GM21423 (cell line): ENCODE data around the gene COL10A1.

ENCODE experiments used
- ATAC-seq: cut with Tn5 transposase; IDR thresholded peaks from one replicate; pipeline ENCODE4 v1.9.1; 2021; ENCODE audit warnings: mild to moderate bottlenecking, moderate library complexity; ENCODE audit not compliant: unreplicated experiment

COL10A1 gene

DNA sequence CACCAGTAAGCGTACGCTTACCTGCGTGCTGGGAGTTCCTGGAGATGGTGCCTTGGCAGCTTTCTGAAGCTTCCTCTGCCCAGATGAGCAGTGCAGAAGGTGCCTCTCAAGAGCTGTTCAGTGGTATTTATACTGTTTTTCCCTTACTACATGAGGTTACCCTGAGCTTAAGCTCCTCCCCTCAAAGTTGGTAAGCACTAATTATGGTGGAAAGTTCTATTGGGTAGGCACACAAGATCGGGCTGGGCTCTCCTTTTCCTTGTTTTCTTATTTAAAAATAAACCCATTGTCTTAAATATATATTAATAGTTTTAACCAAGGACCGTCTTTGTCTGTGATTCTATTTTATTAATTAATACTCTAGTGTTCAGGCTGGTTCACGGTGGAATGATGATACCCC lies at the start of gene COL10A1:
COL10A1 (minus strand) TSS at position 101 of the 400 bp plus-strand sequence. CDS start 640 bp downstream, outside the sequence.
- no peak for ATAC-seq

DNA sequence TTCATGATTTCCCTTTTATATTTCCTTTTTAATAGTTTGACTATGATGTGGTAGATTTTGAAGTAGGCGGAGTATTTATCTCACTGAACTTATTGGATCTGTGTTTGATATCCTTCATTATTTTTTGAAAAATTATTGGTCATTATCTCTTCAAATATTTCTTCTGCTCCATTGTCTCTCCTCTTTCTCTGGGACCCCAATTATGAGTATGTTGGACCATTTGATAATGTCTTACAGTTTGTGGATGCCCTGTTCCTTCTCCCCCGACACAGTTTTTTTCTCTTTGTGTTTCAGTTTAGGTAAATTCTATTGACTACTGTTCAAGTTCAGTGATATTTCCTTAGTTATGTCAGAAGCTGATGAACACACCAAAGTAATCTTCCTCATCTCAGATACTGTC lies 49.4 kb upstream of the COL10A1 start:
- ATAC-seq, result no peak

DNA sequence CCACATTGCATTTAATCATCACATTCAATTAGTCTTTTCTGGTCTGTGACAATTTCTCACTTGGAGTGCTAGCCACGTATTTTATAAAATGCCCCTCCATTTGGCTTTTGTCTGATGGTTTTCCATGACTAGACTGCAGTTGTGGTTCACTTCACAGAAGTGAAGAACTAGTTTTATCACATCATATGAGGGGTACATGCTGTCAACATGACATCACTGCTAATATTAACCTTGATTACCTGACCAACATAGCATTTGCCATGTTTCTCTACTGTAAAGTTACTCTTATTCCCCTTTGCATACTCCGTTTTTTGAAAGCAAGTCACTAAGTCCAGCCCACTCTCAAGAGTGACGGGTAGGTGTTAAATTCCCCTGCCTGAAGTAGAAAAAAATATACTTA lies 48.0 kb upstream of the COL10A1 start:
- ATAC-seq, result no peak

DNA sequence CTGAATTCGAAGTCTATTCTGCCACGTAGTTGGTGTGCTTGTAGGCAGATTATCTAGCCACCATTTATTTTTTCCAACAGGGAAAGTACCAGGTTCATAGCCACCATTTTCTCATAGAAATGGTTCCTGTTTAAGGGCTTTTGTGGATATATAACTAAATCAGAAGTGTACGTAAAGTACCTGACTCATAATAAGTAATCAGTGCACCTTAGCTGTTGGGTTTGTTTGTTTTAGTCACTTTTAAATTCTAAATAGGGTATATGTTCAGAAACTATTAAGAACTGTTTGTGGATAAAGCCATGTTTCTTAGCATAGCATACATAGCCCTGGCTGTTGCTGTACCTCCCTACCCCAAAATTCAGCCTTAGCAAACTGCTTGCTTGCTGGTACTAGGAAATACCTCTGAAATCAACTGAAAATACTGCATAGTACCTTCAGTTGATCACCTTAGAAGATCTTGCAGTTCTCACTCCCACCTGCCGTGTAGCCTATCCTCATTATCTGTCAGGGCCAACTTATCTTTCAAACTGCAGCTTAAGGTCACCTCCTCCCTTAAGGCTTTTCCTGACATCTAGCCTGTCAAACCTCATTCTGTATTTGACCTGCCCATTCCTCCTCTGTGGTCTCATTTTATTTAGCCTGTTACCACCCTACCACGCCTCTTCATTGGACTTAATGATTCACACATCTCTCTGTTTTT lies 44.6 kb upstream of the COL10A1 start:
- ATAC-seq, result no peak

DNA sequence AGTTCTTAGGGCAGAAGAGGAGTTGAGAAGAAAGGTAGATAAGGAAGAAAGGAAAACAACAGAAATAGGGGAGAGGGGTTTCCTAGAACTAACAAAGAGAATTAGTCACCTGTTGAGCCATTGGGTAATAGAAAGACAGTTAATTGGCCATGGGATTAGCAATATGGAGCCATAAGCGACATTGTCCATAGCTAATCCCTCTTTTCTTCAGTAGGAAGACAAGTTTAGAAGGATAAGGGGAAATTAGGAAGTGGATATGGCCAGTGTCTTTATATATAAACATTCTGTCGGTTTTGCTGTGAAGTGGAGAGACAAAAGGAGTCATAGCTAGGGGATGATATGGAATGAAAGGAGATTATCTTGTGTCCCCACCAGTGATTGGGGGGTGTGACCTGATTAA lies 43.9 kb upstream of the COL10A1 start:
- ATAC-seq, result no peak

DNA sequence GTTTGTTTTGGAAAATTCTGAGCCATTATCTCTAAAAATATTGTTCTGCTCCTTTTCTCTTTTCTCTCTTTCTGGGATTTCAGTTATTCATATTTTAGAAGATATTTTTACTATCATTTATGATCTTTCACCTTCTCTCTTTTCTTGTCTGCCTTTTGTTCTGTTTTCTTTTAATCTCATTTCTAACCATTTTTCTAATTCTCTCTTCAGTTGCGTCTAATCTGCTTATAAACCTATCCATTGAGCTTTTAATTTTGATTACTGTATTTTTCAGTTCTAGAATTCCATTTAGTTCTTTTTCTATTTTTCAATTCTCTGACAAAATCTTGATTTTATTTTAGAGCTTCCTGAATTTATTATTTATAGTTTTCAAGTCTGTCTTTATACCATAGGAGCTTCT lies 42.2 kb upstream of the COL10A1 start:
- no peak for ATAC-seq

DNA sequence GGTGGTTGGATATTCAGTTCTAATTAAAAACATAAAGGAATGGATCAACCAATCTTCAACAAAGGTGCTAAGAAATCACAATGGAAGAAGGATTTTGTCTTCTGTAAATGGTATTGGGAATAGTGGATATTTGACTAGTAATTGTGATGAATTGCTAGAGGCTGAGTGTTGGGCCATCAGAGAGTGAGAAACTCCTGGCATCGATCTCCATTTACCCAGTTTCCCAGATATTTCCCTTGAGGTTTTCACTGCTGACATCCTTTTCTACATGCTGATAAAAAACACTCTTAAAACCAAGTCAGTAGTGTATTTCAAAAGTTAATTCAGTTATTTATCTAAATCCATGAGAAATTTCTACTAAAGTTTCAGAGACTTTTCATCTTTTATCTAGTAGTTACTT lies 40.4 kb upstream of the COL10A1 start:
- ATAC-seq, result no peak

DNA sequence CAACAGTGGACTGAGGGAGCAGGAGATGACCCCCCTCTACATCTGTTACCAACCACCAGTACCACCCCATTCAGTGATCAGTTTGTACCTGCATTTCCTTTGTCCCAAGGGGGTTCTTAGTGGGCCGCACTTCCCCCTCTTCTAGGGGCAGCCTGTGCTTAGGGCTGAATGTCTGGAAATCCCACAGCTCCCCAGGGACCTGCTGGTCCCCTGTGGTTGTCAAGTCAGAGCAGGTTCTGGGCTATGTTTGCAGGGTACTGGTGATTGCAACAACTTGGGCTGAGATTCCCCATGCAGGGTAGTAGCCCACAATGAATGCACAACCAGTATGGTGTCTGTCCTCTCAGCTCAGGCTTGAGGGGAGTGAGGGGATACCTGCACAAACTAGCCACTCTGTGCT lies 39.7 kb upstream of the COL10A1 start:
- ATAC-seq, result no peak

DNA sequence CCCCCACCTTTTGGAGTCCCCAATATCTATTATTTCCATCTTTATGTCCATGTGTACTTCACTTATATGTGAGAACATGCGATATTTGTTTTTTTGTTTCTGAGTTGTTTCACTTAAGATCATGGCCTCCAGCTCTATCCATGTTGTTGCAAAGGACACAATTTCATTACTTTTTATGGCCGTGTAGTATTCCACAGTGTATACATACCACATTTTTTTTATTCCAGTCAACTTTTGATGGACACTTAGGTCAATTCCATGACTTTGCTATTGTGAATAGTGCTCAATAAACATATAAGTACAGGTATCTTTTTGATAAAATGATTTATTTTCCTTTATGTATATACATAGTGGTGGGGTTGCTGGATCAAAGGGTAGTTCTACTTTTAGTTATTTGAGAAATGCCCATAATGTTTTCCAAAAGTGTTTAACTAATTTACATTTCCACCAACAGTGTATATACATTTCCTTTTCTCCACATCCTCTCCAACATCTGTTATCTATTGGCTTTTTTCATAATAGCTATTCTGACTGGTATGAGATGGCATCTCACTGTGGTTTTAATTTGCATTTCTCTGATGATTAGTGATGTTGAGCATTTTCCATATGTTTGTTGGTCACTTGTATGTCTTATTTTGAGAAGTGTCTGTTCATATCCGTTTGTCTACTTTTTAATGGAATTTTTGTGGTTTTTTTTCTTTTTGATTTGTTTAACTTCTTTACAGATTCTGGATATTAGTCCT lies 34.0 kb upstream of the COL10A1 start:
- no peak for ATAC-seq

DNA sequence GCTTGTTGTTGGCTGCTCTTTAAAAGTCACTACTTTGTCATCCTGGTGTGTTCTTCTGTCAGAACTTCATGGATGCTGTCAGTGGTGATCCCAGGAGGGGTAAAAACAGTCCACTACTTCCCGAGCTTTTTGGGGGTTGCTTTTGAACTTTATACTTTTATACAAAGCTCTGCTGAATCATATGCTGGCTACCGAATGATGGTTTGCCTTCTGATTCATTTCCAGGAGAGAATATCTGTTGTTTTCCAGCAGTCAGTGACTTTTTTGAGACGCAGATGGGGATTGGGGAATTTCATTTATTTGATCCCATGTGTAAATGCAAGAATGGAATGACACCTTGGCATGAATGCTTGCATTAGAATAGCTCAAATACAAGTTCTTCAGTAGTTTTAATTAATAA lies 32.7 kb upstream of the COL10A1 start:
- ATAC-seq, result no peak

DNA sequence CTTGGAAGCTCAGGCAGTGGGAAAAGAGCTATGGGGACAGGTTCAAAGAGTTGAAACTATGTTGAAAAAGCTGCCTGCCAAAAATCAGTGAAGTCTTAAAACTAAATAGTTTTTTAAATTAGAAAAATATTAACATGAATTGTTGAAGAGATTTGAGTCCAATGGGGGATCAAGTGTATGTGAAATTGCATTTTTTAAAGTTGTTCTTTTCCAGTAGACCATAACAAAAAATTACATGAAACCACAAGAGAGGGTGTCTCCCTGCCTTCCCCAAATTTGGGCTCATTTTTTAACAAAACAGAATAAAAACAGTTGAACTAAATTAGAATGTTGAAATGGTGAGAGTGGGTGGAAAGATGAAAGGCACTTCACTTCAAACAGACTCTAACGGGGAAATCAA lies 31.5 kb upstream of the COL10A1 start:
- ATAC-seq, result no peak

DNA sequence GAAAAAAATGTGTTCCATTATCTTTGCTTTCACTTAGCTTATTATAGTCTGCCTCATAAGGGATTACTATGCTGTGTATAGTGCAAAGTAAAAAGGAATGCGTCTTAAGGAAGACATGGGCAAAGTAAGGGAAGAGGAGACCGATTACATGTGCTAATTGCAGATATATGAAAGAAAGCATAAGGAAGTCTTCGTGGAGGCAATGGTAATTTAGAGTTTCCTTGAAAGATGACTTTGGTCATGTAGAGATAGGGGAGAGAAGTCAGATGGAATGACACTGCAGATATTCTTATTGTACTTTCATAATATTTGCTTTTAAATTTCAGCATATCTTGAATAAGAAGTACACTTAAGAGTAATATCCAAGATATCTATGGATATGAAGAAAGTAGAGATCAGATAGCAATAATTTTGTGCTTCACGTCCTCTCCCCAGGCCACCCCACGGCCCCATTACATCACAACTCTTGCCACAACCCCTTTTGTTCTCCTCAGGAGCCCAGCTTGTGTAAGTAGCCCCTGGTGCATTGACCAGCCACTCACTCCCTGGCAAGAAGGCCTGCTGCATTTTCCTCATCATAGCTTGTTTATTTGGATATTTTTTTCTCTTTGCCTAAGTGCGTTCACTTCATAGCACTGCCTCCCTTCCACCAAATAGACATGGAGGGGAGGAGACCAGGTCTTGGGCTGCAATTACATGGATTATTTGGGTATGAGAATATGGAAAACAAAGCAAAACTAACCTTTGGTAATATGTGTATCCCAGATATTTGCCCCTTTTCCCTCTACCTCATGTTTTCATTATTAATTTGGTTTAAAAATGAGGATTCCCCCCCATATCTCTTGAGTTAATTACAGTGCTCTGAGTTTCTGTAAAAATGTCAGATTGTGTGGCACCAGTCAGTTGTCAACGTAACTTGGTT lies 30.7 kb upstream of the COL10A1 start:
- ATAC-seq, result no peak

DNA sequence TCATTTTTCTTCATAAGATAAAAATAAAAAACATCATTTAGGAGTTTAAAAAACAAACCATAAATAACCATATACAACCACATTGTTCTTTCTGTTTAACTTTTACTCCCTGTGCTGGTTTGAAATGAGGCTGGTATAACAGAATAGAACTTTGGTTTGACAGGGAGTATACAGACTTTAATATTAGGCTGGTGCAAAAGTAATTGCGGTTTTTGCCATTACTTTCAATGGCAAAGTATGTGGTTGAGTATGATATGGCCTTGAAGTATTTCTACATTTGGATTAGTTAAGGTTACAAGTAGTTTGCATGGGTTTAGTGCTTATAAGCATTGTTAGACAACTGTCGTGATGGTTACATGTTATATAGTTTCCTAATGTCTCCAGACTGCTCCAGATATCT lies 29.0 kb upstream of the COL10A1 start:
- no peak for ATAC-seq

DNA sequence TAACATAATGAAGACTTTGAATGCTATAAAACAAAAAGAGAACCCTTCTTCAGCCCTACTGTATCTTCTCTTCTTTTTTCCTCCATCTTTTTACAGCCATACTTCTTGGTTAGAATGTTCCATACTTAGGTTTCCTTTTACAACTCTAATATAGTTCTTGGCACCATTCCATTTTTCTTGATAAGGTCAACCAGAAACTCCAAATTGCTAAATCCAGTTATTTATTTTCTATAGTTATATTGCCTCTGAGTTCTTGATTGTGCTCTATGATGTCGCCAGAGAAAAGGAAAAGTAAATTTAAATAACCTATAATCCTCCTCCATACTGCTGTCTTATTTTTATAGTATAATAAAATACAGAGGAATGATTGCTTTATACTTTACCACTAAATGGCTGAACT lies 26.7 kb upstream of the COL10A1 start:
- ATAC-seq, result no peak

DNA sequence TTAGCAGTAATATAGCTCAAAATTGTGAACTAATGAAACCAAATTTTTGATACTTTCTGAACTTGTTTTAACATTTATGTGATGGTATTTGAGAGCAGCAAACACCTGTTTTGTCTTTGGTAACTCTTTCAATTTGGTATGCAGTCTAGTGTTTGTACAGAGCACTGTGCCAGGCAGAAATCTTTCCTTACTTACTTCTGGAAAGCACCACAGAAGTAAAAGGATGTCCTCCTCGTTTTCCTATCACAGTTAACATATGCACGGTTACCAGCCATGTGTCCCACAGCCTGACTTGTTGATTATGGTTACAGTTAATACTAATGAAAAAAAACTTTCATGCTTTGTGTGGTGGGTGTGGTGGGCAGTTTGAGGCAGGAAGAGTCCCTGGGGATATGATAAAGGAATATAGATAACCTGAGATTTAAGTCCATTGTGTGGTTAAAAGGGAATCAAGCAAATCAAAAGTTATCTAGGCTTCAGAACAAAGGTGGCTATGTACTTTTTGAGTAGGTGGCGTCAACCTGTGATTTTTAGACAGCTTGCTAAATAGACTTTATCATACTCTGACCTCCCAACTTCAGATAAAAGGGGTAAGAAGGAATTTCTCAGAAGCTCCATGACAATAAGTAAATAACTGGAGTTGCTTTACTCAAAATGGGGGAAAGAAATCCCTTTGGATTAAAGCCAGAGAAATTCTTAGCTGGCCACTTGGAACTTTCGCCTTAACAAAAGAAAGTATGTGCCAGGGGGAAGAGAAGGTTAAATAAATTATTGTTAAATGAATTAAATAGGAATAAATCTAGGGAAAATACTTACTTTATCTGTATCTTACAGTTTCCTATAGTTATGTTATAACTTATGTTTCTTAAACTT lies 20.1 kb upstream of the COL10A1 start:
- ATAC-seq, result no peak

DNA sequence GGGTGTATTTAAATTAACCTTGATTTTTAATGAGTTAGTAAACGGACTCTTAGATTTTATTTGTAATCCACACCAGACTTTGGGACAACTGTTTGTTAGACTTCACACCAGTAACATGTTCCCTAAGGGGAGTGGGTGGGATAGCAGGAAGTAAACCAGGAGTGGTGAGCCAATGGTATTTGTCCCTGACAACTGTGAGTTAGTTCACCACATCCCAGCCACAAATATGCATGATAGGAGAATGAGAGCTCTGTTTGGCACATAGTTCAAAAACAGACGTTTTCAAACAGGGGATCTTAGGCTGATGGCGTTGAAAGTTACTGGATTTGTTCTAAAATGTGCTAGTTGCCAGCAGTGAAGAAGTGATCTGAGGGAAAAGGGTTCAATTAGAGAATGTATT lies 18.7 kb upstream of the COL10A1 start:
- no peak for ATAC-seq

DNA sequence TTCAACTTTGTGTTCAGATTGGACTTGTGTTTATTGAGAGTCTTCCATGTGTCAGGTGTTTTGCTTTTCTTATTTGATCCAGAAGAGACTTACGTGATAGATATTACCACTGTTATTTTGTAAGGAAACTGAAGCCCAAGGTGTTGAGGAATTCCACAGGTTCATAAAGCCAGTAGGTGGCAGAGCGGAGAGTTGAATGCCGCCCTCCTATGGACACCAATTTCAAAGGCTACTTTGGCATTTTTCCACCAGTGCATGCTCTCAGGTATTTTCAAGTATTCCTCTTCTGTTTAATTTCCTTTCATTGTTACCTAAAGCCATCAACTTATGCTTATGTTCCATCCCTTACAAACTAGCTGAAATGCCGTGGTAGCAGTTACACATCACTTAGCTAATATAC lies 14.0 kb upstream of the COL10A1 start:
- no peak for ATAC-seq

DNA sequence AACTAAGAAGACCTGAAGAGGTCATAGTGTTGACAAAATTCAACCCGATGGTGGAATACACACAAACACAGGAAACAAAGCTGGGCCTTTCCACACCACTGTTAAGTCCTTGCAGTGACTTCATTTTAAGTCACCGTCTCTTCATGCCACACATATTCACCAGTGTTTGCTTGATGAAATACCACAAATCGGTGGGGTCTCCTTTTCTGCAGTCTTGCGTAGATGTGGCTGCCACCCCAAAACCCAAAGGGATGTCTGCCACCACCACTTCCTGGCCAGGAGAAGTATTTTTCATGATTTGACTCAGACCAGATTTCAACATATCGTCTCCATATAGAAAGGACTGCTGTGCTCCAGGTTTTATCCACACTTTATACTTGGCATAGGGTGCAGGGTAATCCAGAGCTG lies 11.0 kb upstream of the COL10A1 start:
- no peak for ATAC-seq

DNA sequence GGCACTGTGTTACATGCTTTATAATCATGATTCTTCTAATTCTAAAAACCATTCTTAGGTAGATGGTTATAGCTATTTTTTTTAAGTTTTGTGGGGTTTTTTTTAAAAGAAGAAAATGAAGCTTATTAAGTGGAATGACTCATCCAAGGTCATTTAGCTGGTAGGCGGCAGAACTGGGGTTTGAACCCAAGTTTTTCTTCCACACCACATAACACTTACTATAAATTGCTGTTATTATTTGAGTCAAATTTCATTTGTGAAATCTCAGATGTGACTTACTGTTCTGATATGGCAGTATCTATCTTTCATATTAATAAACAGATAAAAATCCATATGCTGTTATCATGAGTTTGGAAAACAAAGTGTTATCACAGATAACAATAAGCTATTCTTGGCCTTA lies 10.4 kb upstream of the COL10A1 start:
- ATAC-seq, result no peak

DNA sequence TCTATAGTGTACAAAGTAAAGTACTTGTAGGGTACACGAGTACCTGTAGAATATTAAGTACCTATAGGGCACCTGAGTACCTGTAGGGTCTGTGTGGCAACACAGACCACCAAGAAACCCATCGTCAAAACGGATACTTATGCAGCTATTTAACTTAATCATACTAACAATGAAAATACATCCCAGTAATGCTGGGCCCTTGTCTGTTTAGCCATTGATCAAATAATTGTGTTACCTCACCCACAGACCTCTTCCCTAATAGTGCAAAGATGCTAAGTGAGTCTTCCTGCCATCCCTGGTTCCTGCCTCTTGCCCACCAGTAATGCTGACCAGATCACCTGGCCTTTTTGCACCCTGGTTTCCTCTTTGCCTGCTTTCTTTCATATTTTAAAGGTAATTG lies 7.5 kb upstream of the COL10A1 start:
- no peak for ATAC-seq
